GM20431 (cell line): ENCODE results near the gene FBXO48.
"Not testable (repeated sequence)": the region's sequence is repeated elsewhere in the genome, so short reads cannot be mapped to it uniquely, and the experiment has no call there.

ENCODE experiments used
- in situ Hi-C: fragments of 300-500 bp; cut with MseI, MboI; formaldehyde crosslinking; loops from one replicate; pipeline ENCODE4 v1.15.0; 2020; ENCODE audit warnings: low sequenced_read_pairs; ENCODE audit not compliant: unreplicated experiment

FBXO48 gene

GRCh38 chr2:68475110-68475509, 8.0 kb upstream of the FBXO48 start:
- in situ Hi-C loops, result no loop called here

GRCh38 chr2:68472796-68473414, 5.8 kb upstream of the FBXO48 start:
- in situ Hi-C loops, result loop anchor here (25.0 kb wide), 1 partner anchor 239 kb away; no protein-coding TSS in a partner anchor

GRCh38 chr2:68471385-68471784, 4.3 kb upstream of the FBXO48 start:
- in situ Hi-C loops, result loop anchor here (25.0 kb wide), 1 partner anchor 241 kb away; no protein-coding TSS in a partner anchor

- in situ Hi-C loops, result loop anchor here (10.0 to 25.0 kb wide), 2 partner anchors 242 to 445 kb away; no protein-coding TSS in a partner anchor
These were observed 2.8 kb upstream of the FBXO48 start for GRCh38 chr2:68469935-68470334.

GRCh38 chr2:68468801-68469200, 1.7 kb upstream of the FBXO48 start:
- in situ Hi-C loops, result loop anchor here (10.0 to 25.0 kb wide), 2 partner anchors 244 to 446 kb away; no protein-coding TSS in a partner anchor

DNA sequence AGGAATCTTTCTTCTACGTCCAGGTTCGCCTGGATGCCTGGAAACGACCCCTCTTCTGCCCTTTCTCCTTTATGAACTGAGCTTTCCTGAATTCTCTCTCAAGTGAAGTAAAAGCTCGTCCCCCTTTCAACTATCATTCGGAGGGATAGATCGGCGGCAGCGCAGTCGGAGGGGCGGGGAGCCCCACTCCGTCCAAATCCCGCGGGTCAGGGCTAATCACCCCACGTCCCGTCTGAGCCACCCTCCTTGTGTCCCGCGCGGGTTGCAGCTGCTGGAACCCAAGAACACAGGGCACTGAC, 367 bp downstream of the FBXO48 start:
- in situ Hi-C loops, result loop anchor here (10.0 to 25.0 kb wide), 2 partner anchors 246 to 448 kb away; no protein-coding TSS in a partner anchor

DNA sequence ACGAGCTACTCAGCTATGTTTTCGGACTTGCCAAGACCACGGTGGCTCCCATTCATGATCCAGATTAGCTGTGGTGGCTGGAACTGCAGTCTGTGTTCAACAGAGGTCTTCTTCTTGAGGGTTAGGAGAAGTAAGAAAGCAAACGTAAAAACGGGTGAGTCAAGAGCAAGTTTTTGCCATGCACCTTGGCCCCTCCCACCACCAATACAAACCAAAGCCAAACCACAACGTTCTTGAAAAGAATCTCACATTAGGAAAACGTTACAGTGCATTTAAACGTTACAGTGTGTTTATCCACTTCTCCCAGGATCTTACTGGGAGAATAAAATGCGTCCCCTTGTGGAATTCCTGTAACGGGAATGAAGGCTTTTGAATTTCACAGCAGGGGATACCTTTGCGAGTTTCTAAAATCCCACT, 725 bp downstream of the FBXO48 start:
- in situ Hi-C loops, result loop anchor here (10.0 to 25.0 kb wide), 2 partner anchors 246 to 448 kb away; no protein-coding TSS in a partner anchor

DNA sequence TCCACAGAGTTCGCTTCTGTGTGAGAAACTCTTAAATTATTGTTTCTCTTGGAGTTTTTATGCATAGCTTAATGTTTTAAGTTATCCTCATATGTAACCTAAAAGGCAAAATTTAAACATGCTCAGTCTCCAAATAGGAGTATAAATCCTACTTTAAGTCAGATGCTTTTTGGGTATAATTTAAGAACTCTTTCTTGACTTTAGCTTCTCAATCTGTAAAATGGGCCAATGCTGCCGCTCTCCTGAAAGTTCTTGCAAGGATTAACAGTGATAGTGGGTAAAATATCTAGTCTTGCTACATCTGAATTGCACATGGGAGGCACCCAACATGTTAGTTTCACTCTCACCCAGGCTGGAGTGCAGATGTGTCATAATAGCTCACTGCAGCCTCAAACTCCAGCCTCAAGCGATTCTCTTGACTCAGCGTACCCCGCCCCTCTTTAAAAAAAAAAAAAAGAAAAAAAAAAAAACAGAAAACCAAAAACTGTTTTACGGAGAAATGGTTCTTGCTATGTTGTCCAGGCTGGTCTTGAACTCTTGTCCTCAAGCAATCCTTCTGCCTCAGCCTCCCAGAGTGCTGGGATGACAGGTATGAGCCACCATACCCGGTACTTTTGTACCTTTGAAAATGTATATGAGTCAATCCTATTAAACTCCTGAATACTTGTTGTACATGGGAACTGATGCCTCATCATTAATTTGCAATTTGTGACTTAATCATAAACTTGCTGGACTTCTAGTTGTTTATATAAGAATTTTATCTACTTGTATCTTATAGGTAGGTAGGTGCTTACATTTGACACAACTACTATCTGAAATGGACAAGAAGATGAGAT, 1.8 kb downstream of the FBXO48 start:
- in situ Hi-C loops, result loop anchor here (10.0 to 25.0 kb wide), 2 partner anchors 247 to 450 kb away; no protein-coding TSS in a partner anchor

DNA sequence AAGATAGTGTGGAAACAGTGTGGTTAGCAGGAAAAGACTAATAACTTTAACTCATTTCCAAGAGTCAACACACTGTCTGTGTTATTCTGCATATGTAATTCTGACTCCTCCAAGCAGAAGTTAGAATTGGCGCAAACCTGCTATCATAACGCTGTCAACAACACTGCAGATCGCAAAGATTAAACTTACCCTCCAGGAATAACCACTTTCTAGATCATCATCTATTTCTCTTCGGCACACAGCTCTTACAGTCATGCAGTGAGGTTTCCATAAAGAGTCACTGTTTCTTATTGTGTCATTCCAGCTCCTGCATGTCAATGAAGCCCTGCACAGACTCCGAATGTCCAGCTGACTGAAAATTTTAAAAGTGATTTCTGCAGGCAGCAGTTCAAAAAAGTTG, 2.4 kb downstream of the FBXO48 start:
- in situ Hi-C loops, result loop anchor here (10.0 to 25.0 kb wide), 2 partner anchors 248 to 450 kb away; no protein-coding TSS in a partner anchor

DNA sequence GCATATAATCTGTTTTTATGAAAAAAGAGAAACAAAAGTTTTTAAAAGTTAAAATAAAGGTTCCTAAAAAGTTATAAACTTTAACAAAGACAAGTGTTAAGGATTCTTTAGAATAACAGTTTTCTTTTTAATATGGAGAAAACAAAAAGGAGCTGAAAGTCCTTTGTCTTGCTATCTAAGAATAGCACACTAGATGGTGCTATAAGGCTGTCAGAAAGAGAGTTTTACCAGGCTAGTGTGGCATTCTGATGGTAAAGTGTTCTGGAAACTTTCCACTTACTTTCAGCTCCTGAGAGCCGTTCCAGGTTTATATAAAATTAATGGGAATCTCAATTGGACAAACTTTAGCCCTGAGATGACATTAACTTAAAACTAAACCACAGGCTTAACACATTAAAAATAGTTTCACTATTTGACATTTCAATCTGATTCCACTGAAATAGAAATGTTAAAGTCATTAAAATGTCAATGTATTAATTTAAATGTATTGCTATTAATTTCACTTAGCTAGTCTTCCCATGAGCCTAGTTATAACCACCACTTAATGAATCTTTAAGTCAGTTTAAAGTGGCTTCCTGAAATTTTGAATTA, 3.7 kb downstream of the FBXO48 start:
- in situ Hi-C loops, result loop anchor here (10.0 to 25.0 kb wide), 2 partner anchors 249 to 451 kb away; no protein-coding TSS in a partner anchor

DNA sequence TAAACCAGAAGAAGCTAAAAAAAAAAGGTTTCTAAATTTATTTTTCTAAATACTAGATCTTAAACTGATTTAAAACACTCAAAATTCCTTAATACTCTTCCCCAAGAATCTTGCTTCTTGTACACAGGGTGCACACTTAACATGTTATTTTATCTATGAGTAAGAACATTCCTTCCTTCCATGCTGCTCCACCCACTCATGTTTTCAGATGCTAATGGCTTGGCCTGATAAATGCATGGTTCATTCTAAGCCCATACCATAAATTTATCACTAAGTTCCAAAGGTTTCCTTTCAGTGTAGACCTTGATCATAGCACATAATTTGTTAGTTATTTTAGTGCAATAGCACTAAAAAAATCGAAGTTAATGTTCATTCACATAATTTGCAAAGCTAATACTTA, 8.1 kb downstream of the FBXO48 start:
- in situ Hi-C loops, result loop anchor here (25.0 kb wide), 1 partner anchor 253 kb away; no protein-coding TSS in a partner anchor

DNA sequence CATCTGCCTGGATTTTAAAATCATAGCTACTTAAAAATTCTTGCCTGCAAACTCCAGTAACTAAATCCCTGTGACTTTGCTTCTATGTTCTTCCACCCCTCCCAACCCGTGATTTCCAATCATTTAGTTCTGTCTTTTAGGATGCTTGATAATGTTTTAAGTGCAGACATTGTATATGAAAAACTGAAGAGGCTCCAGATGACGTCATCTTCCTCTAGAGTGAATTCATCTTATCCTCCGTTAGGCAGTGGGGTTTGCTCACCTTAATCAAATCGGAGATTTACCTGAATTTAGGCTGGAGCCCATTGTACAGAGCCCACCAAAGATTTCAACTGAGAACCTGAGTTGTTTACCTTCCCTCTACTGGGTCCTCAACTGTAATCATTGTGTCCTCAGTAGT, 10.9 kb downstream of the FBXO48 start:
- in situ Hi-C loops, result loop anchor here (25.0 kb wide), 1 partner anchor 256 kb away; no protein-coding TSS in a partner anchor

GRCh38 chr2:68454719-68455118, 12.4 kb downstream of the FBXO48 start:
- in situ Hi-C loops, result loop anchor here (25.0 kb wide), 1 partner anchor 258 kb away; no protein-coding TSS in a partner anchor

DNA sequence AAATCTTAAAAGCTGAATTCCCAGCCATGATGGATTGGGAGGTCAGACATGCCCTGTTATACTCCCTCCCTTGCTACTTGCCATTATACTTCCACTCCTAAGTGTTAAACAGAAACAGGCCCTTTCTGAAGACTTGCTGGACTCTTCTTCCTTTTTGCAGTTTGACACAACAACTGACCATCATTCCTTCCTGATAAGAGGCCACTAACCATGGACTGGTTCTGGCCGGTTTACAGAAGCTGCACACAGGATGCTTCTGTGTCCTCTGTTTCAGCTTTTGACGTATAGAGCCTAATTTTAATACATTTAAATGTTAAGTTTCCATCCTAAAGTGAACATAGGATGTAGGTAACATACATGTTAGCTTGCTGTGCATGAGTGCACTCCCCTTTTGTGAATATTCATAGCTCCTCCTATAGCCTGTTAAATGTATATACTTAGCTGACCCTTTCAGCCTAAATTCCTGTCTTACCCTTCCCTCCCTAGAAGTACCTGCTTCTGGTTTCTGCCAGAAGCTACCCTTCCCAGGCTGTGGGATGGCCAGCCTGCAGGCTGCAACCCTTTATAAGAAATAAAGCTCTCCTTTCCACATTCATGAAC, 13.2 kb downstream of the FBXO48 start:
- in situ Hi-C loops, result loop anchor here (25.0 kb wide), 1 partner anchor 258 kb away; no protein-coding TSS in a partner anchor

DNA sequence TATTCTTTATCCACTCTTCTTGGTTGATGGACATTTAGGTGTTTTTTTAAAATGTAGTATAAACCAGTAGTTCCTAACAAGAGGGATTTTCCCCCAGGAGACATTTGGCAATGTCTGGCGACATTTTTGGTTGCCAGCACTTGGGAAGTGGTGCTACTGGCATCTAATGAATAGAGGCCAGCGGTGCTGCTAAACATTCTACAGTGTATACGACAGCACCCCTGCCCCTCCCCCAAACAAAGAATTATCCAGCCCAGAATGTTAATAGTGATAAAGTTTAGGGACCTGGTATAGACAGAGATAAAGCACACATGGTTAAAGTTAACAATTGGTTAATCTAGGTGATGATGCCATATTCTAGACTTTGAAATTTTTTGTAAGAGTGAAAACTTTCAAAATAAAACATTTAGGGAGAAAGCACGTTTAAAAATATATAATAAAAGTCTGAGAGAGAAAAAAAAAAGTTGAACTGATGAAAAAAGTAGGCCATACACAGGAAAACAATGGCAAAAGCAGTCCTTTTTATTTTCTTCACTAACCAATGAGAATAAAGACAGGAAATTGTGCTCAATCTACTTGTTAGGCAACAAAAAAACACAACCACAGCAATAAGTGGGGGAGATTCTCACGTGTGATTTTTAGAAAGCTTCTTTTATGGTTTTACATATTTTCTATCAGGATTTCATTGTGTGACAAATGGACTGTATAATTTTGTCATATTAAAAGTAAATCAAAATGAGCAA, 14.8 kb downstream of the FBXO48 start:
- in situ Hi-C loops, result loop anchor here (25.0 kb wide), 1 partner anchor 260 kb away; no protein-coding TSS in a partner anchor

- in situ Hi-C loops, result no loop called here
These were observed 18.1 kb downstream of the FBXO48 start for GRCh38 chr2:68448671-68449653.

GRCh38 chr2:68447118-68447517, 20.0 kb downstream of the FBXO48 start:
- in situ Hi-C loops, result no loop called here

DNA sequence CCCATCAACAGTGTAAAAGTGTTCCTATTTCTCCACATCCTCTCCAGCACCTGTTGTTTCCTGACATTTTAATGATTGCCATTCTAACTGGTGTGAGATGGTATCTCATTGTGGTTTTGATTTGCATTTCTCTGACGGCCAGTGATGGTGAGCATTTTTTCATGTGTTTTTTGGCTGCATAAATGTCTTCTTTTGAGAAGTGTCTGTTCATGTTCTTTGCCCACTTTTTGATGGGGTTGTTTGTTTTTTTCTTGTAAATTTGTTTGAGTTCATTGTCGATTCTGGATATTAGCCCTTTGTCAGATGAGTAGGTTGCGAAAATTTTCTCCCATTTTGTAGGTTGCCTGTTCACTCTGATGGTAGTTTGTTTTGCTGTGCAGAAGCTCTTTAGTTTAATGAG, 20.7 kb downstream of the FBXO48 start:
- in situ Hi-C loops, result not testable (repeated sequence)
